SU-DHL-6 (cell line): ENCODE measurements around the gene BANF2.

Experiments
- H2AFZ ChIP-seq: fragments of 200-600 bp; sonication (generic); 2 replicates; pipeline ENCODE4 v1.6.1; 2014; ENCODE audit warnings: low read depth, mild to moderate bottlenecking, moderate library complexity, mixed read lengths, antibody characterized with exemption, low read length; ENCODE audit not compliant: severe bottlenecking
- H3F3A ChIP-seq: fragments of 200-600 bp; shearing (Covaris generic); 2 replicates; pipeline ENCODE4 v1.6.0; 2016; ENCODE audit warnings: antibody characterized with exemption, mild to moderate bottlenecking; ENCODE audit not compliant: insufficient read depth
- H3K27ac ChIP-seq: fragments of 200-600 bp; sonication (generic); 2 replicates; pipeline ENCODE4 v1.5.1; 2016; ENCODE audit warnings: low read depth, mild to moderate bottlenecking, low read length, moderate library complexity, mixed read lengths
- H3K27me3 ChIP-seq: fragments of 200-600 bp; sonication (generic), shearing (Covaris generic); 2 replicates; pipeline ENCODE4 v1.6.0; 2014; ENCODE audit warnings: mild to moderate bottlenecking, low read length
- H3K36me3 ChIP-seq: fragments of 200-600 bp; sonication (generic); 2 replicates; pipeline ENCODE4 v1.6.1; 2014; ENCODE audit warnings: mild to moderate bottlenecking, low read length, mixed read lengths
- H3K4me2 ChIP-seq: fragments of 300-600, 200-600 bp; shearing (Covaris generic), sonication (generic); 2 replicates; pipeline ENCODE4 v1.6.0; 2014; ENCODE audit warnings: low read length, low read depth, mild to moderate bottlenecking; ENCODE audit not compliant: poor library complexity, severe bottlenecking
- H3K4me3 ChIP-seq: fragments of 200-600 bp; sonication (generic); 2 replicates; pipeline ENCODE4 v1.5.1; 2014; ENCODE audit warnings: antibody characterized with exemption, low read length, mild to moderate bottlenecking, mixed read lengths; ENCODE audit not compliant: insufficient read depth, poor library complexity, severe bottlenecking
- H3K79me2 ChIP-seq: fragments of 200-600 bp; sonication (generic); 2 replicates; pipeline ENCODE4 v1.6.1; 2014; ENCODE audit warnings: mild to moderate bottlenecking, low read length, moderate library complexity; ENCODE audit not compliant: insufficient read depth
- H3K9ac ChIP-seq: fragments of 200-600 bp; sonication (generic); 2 replicates; pipeline ENCODE4 v1.7.0; 2014; ENCODE audit warnings: mild to moderate bottlenecking, low read length
- H3K9me2 ChIP-seq: fragments of 200-600 bp; sonication (generic); replicated peaks from 2 replicates; pipeline ENCODE4 v1.6.1; 2014; ENCODE audit warnings: low read length; ENCODE audit not compliant: insufficient read depth
- H3K9me3 ChIP-seq: fragments of 200-600 bp; sonication (generic); 2 replicates; pipeline ENCODE4 v1.6.1; 2014; ENCODE audit warnings: low read length, mixed read lengths; ENCODE audit not compliant: insufficient read depth
- H4K20me1 ChIP-seq: fragments of 200-600 bp; sonication (generic); 2 replicates; pipeline ENCODE4 v1.6.1; 2014; ENCODE audit warnings: low read depth, mild to moderate bottlenecking, antibody characterized with exemption, low read length, moderate library complexity, mixed read lengths
- CTCF ChIP-seq: fragments of 200-600 bp; sonication (generic); IDR thresholded peaks from one replicate; pipeline ENCODE4 v1.5.1; 2017; ENCODE audit warnings: antibody characterized with exemption, mild to moderate bottlenecking, low read length, moderate library complexity; ENCODE audit not compliant: insufficient read depth, poor library complexity, severe bottlenecking
- EZH2phosphoT487 ChIP-seq: fragments of 200-600 bp; sonication (generic), shearing (Covaris generic); conservative IDR thresholded peaks from 2 replicates; pipeline ENCODE4 v1.6.1; 2018; ENCODE audit warnings: mild to moderate bottlenecking, antibody characterized with exemption, low read length, moderate library complexity, mixed read lengths

BANF2 gene

GRCh38 chr20:17651760-17652388, 47.9 kb upstream of the BANF2 start:
- H3K4me3 ChIP-seq = no peak overlapping the region

DNA sequence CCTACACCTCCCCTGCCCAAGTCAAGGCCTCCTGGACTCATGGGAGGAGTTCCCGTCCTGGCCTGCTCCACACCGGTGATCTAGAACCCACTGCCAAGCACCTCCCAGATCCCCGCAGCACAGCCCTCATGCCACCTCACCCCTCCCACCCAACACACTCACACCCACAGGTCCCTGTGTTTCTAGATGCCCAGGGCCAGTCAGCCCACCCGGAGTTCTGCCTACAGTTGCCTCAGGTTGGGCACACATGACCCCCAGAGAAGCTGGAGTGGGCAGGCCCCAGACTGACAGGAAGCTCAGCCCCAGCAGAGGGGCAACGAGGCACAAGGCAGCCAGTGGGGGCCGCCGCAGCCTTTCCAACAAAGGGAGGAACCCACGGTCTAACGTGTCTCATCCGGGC, 47.4 kb upstream of the BANF2 start:
- TF ChIP-seq EZH2phosphoT487 (no peak), CTCF (no peak)
- Histone ChIP-seq H3K27ac (no peak overlapping the region), H2AFZ (no peak overlapping the region), H3K9me2 (no peaks in the 10 kb centered on the region), H3K9ac (no peak overlapping the region), H3K4me2 (no peak overlapping the region), H4K20me1 (no peaks in the 10 kb centered on the region), H3K36me3 (no peaks in the 10 kb centered on the region), H3F3A (no peaks in the 10 kb centered on the region), H3K9me3 (no peaks in the 10 kb centered on the region), H3K79me2 (no peaks in the 10 kb centered on the region), H3K4me3 (no peak overlapping the region), H3K27me3 (no peaks in the 10 kb centered on the region)

More at GRCh38 chr20:17651760-17652388, 47.9 kb upstream of the BANF2 start:
- Histone ChIP-seq H3K27ac (no peak overlapping the region), H3K36me3 (no peaks in the 10 kb centered on the region), H3K4me2 (no peak overlapping the region), H3K9me3 (no peaks in the 10 kb centered on the region), H4K20me1 (no peaks in the 10 kb centered on the region), H3K9me2 (no peaks in the 10 kb centered on the region), H3K79me2 (no peaks in the 10 kb centered on the region), H3F3A (no peaks in the 10 kb centered on the region), H2AFZ (no peak overlapping the region), H3K27me3 (no peaks in the 10 kb centered on the region), H3K9ac (no peak overlapping the region)
- TF ChIP-seq EZH2phosphoT487 (no peak), CTCF (no peak)

GRCh38 chr20:17653835-17654648, 45.7 kb upstream of the BANF2 start:
- Histone ChIP-seq H3F3A (no peaks in the 10 kb centered on the region), H3K9me3 (no peaks in the 10 kb centered on the region), H3K4me2 (no peak overlapping the region), H3K27ac (no peak overlapping the region), H3K36me3 (no peaks in the 10 kb centered on the region), H2AFZ (no peak overlapping the region), H3K9me2 (no peaks in the 10 kb centered on the region), H4K20me1 (no peaks in the 10 kb centered on the region), H3K27me3 (no peaks in the 10 kb centered on the region), H3K9ac (no peak overlapping the region), H3K79me2 (no peaks in the 10 kb centered on the region), H3K4me3 (no peak overlapping the region)
- TF ChIP-seq EZH2phosphoT487 = no peak
- TF ChIP-seq CTCF = no peak
